WTC11 (cell line): ENCODE measurements around the gene MRPS33.

Source experiments
- CBFB ChIP-seq: sonication (generic); formaldehyde crosslinking; IDR thresholded peaks from 2 replicates; pipeline ENCODE4 v1.8.1; 2022; ENCODE audit warnings: mild to moderate bottlenecking, low read depth, missing genetic modification reagents
- CREB1 ChIP-seq: sonication (generic); formaldehyde crosslinking; IDR thresholded peaks from 2 replicates; pipeline ENCODE4 v1.8.0; 2023; ENCODE audit warnings: mild to moderate bottlenecking, missing genetic modification reagents
- MXD4 ChIP-seq: fragments of 250-450 bp; sonication (Bioruptor Pico); IDR thresholded peaks from 2 replicates; pipeline ENCODE4 v1.8.0; 2021; ENCODE audit warnings: mild to moderate bottlenecking, moderate library complexity, borderline replicate concordance
- NR1H2 ChIP-seq: sonication (generic); formaldehyde crosslinking; IDR thresholded peaks from 2 replicates; pipeline ENCODE4 v1.9.0; 2021; ENCODE audit warnings: mild to moderate bottlenecking, moderate library complexity, missing genetic modification reagents
- SMAD3 ChIP-seq: sonication (generic); formaldehyde crosslinking; IDR thresholded peaks from 2 replicates; pipeline ENCODE4 v1.8.0; 2022; ENCODE audit warnings: missing genetic modification reagents, mild to moderate bottlenecking, borderline replicate concordance
- SMAD4 ChIP-seq: sonication (generic); formaldehyde crosslinking; IDR thresholded peaks from 2 replicates; pipeline ENCODE4 v1.8.0; 2022; ENCODE audit warnings: mild to moderate bottlenecking, missing genetic modification reagents
- ZNF232 ChIP-seq: sonication (generic); formaldehyde crosslinking; IDR thresholded peaks from 2 replicates; pipeline ENCODE4 v1.8.0; 2022; ENCODE audit warnings: mild to moderate bottlenecking, missing genetic modification reagents
- ZNF423 ChIP-seq: fragments of 250-450 bp; sonication (Bioruptor Pico); IDR thresholded peaks from 2 replicates; pipeline ENCODE4 v2.1.2; 2022; ENCODE audit warnings: mild to moderate bottlenecking, moderate library complexity
- TF ChIP-seq, protein P1 (sequence below): sonication (generic); formaldehyde crosslinking; IDR thresholded peaks from 2 replicates; pipeline ENCODE4 v1.8.1; 2023; ENCODE audit warnings: mild to moderate bottlenecking, missing genetic modification reagents
- TF ChIP-seq, protein P2 (sequence below): fragments of 200-600 bp; IDR thresholded peaks from 2 replicates; pipeline ENCODE4 v1.8.0; 2022; ENCODE audit warnings: antibody characterized with exemption
- TF ChIP-seq, protein P3 (sequence below): sonication (generic); formaldehyde crosslinking; IDR thresholded peaks from 2 replicates; pipeline ENCODE4 v1.8.0; 2022; ENCODE audit warnings: mild to moderate bottlenecking, missing genetic modification reagents
- TF ChIP-seq, protein P4 (sequence below): sonication (generic); formaldehyde crosslinking; IDR thresholded peaks from 2 replicates; pipeline ENCODE4 v1.8.1; 2022; ENCODE audit warnings: mild to moderate bottlenecking, missing genetic modification reagents, moderate library complexity, borderline replicate concordance
- TF ChIP-seq, protein P5 (sequence below): sonication (generic); formaldehyde crosslinking; IDR thresholded peaks from 2 replicates; pipeline ENCODE4 v1.8.1; 2023; ENCODE audit warnings: mild to moderate bottlenecking, missing genetic modification reagents, moderate library complexity
- TF ChIP-seq, protein P6 (sequence below): sonication (generic); formaldehyde crosslinking; IDR thresholded peaks from 2 replicates; pipeline ENCODE4 v1.8.1; 2022; ENCODE audit warnings: low read depth, missing genetic modification reagents, borderline replicate concordance

DNA sequence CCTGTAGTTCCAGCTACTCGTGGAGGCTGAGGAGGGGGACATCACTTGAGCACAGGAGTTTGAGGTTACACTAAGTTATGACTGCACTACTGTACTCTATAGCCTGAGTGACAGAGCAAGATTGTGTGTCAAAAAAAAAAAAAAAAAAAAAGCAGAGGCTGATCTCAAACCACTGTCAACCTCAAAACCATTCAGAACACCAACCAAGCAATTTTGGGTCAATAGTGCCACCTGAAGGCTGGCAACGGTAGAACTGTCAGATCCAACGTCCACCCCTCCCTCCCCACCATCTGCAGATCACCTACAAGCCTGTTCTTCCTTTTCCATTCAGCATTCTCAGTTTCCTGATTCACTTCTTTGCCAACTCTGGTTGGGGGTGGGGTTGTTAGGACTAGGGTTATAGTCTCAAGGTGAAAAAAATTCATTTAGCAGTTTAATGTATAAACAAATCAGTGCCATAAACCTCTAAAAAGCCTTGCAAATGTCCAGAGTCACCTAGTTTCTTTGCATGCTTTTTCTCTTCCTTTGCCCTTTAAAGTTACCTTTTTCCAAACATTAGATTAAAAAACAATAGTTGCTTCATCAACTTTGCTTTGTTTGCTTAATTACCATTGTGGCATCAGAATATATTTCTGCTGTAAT lies 2.6 kb downstream of the MRPS33 start:
- TF ChIP-seq, protein P1, sequence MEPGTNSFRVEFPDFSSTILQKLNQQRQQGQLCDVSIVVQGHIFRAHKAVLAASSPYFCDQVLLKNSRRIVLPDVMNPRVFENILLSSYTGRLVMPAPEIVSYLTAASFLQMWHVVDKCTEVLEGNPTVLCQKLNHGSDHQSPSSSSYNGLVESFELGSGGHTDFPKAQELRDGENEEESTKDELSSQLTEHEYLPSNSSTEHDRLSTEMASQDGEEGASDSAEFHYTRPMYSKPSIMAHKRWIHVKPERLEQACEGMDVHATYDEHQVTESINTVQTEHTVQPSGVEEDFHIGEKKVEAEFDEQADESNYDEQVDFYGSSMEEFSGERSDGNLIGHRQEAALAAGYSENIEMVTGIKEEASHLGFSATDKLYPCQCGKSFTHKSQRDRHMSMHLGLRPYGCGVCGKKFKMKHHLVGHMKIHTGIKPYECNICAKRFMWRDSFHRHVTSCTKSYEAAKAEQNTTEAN (CRISPR knock-in tag): no peak
- TF ChIP-seq, protein P2, sequence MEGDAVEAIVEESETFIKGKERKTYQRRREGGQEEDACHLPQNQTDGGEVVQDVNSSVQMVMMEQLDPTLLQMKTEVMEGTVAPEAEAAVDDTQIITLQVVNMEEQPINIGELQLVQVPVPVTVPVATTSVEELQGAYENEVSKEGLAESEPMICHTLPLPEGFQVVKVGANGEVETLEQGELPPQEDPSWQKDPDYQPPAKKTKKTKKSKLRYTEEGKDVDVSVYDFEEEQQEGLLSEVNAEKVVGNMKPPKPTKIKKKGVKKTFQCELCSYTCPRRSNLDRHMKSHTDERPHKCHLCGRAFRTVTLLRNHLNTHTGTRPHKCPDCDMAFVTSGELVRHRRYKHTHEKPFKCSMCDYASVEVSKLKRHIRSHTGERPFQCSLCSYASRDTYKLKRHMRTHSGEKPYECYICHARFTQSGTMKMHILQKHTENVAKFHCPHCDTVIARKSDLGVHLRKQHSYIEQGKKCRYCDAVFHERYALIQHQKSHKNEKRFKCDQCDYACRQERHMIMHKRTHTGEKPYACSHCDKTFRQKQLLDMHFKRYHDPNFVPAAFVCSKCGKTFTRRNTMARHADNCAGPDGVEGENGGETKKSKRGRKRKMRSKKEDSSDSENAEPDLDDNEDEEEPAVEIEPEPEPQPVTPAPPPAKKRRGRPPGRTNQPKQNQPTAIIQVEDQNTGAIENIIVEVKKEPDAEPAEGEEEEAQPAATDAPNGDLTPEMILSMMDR: peak; percentile 51
- TF ChIP-seq, protein P3, sequence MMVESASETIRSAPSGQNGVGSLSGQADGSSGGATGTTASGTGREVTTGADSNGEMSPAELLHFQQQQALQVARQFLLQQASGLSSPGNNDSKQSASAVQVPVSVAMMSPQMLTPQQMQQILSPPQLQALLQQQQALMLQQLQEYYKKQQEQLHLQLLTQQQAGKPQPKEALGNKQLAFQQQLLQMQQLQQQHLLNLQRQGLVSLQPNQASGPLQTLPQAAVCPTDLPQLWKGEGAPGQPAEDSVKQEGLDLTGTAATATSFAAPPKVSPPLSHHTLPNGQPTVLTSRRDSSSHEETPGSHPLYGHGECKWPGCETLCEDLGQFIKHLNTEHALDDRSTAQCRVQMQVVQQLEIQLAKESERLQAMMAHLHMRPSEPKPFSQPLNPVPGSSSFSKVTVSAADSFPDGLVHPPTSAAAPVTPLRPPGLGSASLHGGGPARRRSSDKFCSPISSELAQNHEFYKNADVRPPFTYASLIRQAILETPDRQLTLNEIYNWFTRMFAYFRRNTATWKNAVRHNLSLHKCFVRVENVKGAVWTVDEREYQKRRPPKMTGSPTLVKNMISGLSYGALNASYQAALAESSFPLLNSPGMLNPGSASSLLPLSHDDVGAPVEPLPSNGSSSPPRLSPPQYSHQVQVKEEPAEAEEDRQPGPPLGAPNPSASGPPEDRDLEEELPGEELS (CRISPR knock-in tag): no peak
- TF ChIP-seq, protein P4, sequence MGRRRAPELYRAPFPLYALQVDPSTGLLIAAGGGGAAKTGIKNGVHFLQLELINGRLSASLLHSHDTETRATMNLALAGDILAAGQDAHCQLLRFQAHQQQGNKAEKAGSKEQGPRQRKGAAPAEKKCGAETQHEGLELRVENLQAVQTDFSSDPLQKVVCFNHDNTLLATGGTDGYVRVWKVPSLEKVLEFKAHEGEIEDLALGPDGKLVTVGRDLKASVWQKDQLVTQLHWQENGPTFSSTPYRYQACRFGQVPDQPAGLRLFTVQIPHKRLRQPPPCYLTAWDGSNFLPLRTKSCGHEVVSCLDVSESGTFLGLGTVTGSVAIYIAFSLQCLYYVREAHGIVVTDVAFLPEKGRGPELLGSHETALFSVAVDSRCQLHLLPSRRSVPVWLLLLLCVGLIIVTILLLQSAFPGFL (CRISPR knock-in tag): no peak
- TF ChIP-seq NR1H2 (CRISPR knock-in tag): no peak
- TF ChIP-seq CBFB (CRISPR knock-in tag): no peak
- TF ChIP-seq, protein P5, sequence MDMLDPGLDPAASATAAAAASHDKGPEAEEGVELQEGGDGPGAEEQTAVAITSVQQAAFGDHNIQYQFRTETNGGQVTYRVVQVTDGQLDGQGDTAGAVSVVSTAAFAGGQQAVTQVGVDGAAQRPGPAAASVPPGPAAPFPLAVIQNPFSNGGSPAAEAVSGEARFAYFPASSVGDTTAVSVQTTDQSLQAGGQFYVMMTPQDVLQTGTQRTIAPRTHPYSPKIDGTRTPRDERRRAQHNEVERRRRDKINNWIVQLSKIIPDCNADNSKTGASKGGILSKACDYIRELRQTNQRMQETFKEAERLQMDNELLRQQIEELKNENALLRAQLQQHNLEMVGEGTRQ (CRISPR knock-in tag): no peak
- TF ChIP-seq, protein P6, sequence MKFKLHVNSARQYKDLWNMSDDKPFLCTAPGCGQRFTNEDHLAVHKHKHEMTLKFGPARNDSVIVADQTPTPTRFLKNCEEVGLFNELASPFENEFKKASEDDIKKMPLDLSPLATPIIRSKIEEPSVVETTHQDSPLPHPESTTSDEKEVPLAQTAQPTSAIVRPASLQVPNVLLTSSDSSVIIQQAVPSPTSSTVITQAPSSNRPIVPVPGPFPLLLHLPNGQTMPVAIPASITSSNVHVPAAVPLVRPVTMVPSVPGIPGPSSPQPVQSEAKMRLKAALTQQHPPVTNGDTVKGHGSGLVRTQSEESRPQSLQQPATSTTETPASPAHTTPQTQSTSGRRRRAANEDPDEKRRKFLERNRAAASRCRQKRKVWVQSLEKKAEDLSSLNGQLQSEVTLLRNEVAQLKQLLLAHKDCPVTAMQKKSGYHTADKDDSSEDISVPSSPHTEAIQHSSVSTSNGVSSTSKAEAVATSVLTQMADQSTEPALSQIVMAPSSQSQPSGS (CRISPR knock-in tag): no peak
- no peak for TF ChIP-seq ZNF423
- TF ChIP-seq SMAD4 (CRISPR knock-in tag): no peak
- no peak for TF ChIP-seq CREB1 (CRISPR knock-in tag)
- no peak for TF ChIP-seq SMAD3 (CRISPR knock-in tag)
- TF ChIP-seq MXD4 (CRISPR knock-in tag): no peak
- TF ChIP-seq ZNF232: no peak
